Measurements from ENCODE around the gene TRIM17. TPM values are rescaled to one million over a fixed set of nuclear protein-coding genes. Genes with fewer than 3 reads are reported as not detected.

Gene TRIM17
- polyA plus RNA-seq, 4 donors = 2.1 to 13.4 (median 6.6) TPM

- no peak for DNase-seq (ENCODE audit: low read depth in 4 of 4, low spot score in 3 of 4)
Observed at GRCh38 chr1:228387321-228387720, 29.3 kb downstream of the TRIM17 start.

GRCh38 chr1:228385232-228385631 is 31.4 kb downstream of the TRIM17 start:
- no peak for DNase-seq (ENCODE audit: low read depth in 4 of 4, low spot score in 3 of 4)

- DNase-seq (ENCODE audit: low read depth in 4 of 4, low spot score in 3 of 4) = no peak
Observed at GRCh38 chr1:228383773-228384172, 32.9 kb downstream of the TRIM17 start.

GRCh38 chr1:228381356-228381755 is 35.3 kb downstream of the TRIM17 start:
- no peak for DNase-seq (ENCODE audit: low read depth in 4 of 4, low spot score in 3 of 4)

GRCh38 chr1:228379666-228380065 is 37.0 kb downstream of the TRIM17 start:
- no peak for DNase-seq (ENCODE audit: low read depth in 4 of 4, low spot score in 3 of 4)

DNA sequence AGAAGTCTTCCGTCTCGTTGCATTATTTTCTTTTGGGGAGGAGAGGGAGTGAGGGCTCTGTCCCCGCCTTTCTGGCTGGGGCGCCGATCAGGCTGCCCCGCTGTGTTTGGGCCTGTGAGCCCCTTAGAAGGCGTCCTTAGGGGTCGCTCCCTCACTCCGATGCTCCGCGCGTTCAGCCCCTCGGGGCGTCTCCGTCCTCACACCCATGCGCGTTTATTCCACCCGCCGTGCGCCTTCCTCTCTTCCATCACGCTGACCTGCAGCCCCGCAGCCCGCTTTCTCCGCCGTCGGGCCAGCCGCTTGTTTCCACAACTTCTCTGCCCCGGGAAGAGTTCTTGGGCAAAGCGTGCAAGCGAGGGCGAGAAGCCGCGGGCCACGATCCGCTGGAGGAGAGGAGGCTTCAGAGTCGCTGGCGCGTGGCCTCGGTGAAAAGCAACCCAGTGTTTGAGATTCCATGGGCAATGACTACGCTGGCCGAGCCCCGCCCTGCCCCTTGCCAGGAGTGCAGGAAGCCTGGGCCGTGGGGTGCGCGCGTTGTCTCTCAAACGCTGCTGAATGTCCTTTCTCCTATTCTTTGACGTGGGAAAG is 37.7 kb downstream of the TRIM17 start:
- peak in 1 of 4 donors; percentile 27 for DNase-seq (ENCODE audit: low read depth in 4 of 4, low spot score in 3 of 4)

GRCh38 chr1:228378090-228378872 is 38.4 kb downstream of the TRIM17 start:
- peak; percentile 58 to 64 (median 60) for DNase-seq (ENCODE audit: low read depth in 4 of 4, low spot score in 3 of 4)

DNA sequence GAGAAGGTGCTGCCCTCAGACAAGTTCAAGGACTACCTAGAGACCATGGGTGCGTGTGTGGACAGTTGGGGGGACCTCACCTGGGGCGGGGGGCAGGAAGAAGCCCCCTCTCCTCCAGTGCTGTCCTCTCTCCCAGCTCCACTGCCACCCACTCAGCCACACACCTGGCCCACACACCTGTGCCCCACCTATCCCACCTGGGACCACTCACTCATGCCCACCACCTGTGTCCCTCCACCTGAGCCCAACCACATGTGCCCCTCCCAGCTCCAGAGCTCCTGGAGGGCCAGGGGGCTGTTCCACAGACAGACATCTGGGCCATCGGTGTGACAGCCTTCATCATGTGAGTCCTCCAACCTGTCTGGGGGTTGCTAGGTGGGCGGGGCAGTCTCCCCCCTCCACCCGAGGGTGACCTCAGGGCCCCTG is 39.0 kb downstream of the TRIM17 start:
- no peak for DNase-seq (ENCODE audit: low read depth in 4 of 4, low spot score in 3 of 4)

- no peak for DNase-seq (ENCODE audit: low read depth in 4 of 4, low spot score in 3 of 4)
Observed at GRCh38 chr1:228376651-228377631, 39.7 kb downstream of the TRIM17 start.

DNA sequence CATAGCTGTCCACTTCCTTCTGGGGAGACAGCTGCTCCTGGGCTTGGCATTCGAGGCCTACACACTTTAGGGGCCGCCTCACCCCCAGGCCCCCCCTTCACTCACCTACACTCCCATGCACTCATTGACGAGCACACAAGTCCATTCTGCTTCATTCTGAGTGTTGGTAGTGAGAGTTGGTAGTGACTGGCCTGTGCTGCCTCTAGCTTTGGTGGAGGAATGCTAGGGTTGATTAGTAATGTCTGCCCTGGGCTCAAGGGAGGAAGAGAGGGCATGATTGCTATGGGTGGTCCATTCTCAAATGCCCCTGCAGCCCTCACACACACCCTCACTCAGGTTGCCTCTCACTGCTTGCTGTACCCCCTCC is 40.4 kb downstream of the TRIM17 start:
- DNase-seq (ENCODE audit: low read depth in 4 of 4, low spot score in 3 of 4) = no peak

DNA sequence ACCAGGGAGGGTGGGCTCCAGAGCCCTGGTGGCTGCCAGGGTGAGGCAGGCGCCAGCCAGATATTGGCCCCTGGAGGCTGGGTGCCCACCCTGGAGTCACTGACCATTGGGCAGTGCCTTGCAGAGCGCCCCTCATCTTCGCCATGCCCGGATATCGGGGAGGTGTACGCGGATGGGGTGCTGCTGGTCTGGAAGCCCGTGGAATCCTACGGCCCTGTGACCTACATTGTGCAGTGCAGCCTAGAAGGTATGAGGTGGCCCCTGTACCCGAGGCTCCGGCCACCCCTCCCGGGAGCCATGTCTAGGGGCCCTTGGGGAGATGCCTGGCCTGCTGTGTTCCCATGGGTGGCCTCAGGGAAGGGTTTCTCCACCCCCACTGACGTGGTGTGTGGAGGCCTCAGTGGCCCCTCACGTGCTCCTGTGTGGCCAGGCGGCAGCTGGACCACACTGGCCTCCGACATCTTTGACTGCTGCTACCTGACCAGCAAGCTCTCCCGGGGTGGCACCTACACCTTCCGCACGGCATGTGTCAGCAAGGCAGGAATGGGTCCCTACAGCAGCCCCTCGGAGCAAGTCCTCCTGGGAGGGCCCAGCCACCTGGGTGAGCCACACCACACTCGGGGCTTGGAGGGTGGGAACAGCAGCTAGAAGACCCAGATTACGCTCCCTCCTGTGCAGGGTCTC is 40.9 kb downstream of the TRIM17 start:
- no peak for DNase-seq (ENCODE audit: low read depth in 4 of 4, low spot score in 3 of 4)

DNA sequence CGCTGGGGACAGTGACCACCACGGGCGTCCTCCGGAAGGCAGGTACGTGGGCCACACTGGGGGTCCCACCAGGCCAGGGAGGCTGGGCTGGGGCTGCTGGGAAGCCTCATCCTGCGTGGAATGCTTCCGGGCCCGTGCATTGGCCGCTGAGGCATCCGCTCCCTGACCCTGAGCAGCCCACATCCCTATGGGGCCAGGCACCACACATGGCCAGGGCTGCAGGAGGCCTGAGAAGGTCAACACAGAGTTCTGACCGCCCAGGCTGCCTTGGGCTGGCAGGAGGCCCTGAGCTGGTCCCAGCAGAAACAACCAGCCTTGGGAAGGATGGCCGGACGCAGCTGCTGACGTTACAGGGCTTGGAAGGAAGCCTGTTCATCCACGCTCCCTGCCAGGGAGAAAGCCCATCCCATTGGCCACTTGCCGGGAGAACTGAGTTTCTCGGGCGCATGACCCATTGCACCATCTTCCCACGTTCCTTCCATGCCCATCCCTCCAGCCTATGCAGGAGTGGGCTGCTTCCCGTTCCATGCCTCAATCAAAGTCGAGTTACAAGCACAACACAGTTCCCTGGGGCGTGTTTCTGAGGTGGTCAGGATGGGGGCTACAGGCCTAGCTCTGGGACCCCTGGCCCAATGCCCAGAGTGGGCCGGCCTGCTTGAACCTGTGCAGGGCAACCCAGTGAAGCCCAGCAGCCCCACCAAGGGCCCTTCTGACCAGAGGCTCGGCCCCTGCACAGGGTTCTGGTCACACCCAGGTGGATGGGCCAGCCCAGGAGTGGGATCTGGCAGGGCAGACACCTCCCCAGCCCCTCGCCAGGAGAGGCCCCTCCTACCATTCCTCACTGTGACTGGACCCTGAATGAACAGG is 41.7 kb downstream of the TRIM17 start:
- DNase-seq (ENCODE audit: low read depth in 4 of 4, low spot score in 3 of 4) = no peak

DNA sequence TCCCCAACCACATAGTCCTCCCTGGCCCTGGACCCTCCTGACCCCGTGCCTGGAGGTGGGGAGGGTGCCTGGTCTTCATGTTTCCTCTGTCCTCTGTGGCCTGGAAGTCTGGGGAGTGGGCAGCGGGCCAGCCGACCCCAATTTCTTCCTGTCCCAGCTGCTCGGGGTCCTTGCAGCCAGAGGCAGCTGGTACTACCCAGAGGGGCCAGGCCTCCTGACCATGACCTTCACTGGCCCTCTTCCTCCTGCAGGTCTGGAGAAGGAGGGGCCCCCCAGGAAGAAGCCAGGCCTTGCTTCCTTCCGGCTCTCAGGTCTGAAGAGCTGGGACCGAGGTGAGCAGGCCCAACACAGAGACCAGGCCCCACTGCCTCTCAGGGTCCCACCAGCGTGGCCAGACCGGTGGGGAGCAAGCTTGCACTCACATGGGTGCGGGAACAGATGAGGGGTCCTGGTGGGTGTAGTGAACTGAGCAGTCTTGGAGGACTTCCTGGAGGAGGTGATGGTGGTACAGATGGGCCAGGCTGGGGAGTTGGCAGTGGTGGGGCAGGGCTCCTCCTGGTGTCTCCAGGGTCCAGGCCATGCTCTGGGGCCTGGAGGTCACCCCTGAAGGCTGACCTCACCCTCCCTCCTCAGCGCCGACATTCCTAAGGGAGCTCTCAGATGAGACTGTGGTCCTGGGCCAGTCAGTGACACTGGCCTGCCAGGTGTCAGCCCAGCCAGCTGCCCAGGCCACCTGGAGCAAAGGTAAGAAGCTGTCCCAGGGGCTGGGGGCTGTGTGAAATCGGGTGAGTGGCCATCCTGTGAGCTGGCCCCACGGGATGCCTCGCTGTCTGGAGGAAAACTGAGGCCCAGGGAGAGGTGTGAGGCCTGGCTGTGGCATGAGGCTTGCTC is 42.7 kb downstream of the TRIM17 start:
- DNase-seq (ENCODE audit: low read depth in 4 of 4, low spot score in 3 of 4) = no peak

DNA sequence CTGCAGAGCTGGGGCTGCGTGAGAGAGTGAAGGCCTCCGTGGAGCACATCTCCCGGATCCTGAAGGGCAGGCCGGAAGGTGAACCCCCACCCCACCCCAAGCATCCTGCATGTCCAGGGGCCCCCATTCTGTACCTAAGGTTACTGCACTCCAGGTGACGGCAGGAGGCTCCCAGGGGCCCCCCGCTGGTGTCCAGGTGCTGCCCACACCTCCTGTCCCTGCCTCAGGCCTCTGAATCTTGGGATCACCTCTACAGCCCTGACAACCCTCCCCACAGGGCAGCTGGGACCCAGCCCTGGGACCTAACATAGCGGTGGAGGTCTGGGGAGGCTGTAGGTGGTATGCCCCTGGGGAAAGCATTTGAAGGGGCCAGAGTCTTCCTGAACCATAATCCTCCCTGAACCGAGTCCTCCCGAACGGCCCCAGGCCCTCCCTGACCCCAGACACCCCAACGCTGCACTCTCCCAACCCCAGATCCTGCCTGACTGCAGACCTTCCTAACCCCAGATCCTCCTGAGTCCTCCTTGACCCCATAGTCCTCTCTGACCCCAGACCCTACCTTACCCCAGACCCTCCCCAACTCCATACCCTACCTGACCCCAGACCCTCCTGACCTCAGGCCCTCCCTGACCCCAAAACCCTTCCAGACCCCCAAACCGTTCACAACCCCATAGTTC is 43.5 kb downstream of the TRIM17 start:
- DNase-seq (ENCODE audit: low read depth in 4 of 4, low spot score in 3 of 4) = no peak

DNA sequence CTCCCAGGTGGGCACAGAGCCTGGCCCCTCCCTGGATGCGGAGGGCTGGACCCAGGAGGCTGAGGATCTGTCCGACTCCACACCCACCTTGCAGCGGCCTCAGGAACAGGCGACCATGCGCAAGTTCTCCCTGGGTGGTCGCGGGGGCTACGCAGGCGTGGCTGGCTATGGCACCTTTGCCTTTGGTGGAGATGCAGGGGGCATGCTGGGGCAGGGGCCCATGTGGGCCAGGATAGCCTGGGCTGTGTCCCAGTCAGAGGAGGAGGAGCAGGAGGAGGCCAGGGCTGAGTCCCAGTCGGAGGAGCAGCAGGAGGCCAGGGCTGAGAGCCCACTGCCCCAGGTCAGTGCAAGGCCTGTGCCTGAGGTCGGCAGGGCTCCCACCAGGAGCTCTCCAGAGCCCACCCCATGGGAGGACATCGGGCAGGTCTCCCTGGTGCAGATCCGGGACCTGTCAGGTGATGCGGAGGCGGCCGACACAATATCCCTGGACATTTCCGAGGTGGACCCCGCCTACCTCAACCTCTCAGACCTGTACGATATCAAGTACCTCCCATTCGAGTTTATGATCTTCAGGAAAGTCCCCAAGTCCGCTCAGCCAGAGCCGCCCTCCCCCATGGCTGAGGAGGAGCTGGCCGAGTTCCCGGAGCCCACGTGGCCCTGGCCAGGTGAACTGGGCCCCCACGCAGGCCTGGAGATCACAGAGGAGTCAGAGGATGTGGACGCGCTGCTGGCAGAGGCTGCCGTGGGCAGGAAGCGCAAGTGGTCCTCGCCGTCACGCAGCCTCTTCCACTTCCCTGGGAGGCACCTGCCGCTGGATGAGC is 44.3 kb downstream of the TRIM17 start:
- DNase-seq (ENCODE audit: low read depth in 4 of 4, low spot score in 3 of 4) = peak in 3 of 4 donors; percentile 27 to 60 (median 38)

GRCh38 chr1:228371741-228372182 is 44.9 kb downstream of the TRIM17 start:
- DNase-seq (ENCODE audit: low read depth in 4 of 4, low spot score in 3 of 4) = no peak
